ENCODE data around the gene VTI1A.

VTI1A gene

GRCh38 chr10:112785089-112785488, 338.1 kb downstream of the VTI1A start:
- DNase-seq (ENCODE audit: low read depth) = no peak

GRCh38 chr10:112789248-112789647, 342.2 kb downstream of the VTI1A start:
- no peak for DNase-seq (ENCODE audit: low read depth)

- DNase-seq (ENCODE audit: low read depth) = no peak
Observed at GRCh38 chr10:112790030-112790429, 343.0 kb downstream of the VTI1A start.

GRCh38 chr10:112790921-112791320, 343.9 kb downstream of the VTI1A start:
- DNase-seq (ENCODE audit: low read depth) = no peak

GRCh38 chr10:112791447-112791846, 344.4 kb downstream of the VTI1A start:
- no peak for DNase-seq (ENCODE audit: low read depth)

GRCh38 chr10:112792487-112793201, 345.6 kb downstream of the VTI1A start:
- no peak for DNase-seq (ENCODE audit: low read depth)

- DNase-seq (ENCODE audit: low read depth) = no peak
Observed at GRCh38 chr10:112793202-112793921, 346.3 kb downstream of the VTI1A start.

- no peak for DNase-seq (ENCODE audit: low read depth)
Observed at GRCh38 chr10:112794201-112794600, 347.2 kb downstream of the VTI1A start.

GRCh38 chr10:112795067-112795466, 348.1 kb downstream of the VTI1A start:
- no peak for DNase-seq (ENCODE audit: low read depth)

GRCh38 chr10:112797197-112797596, 350.2 kb downstream of the VTI1A start:
- no peak for DNase-seq (ENCODE audit: low read depth)

GRCh38 chr10:112797855-112798254, 350.8 kb downstream of the VTI1A start:
- DNase-seq (ENCODE audit: low read depth) = no peak

GRCh38 chr10:112799038-112799437, 352.0 kb downstream of the VTI1A start:
- DNase-seq (ENCODE audit: low read depth) = no peak

- no peak for DNase-seq (ENCODE audit: low read depth)
Observed at GRCh38 chr10:112799726-112800510, 352.9 kb downstream of the VTI1A start.

- no peak for DNase-seq (ENCODE audit: low read depth)
Observed at GRCh38 chr10:112801004-112801403, 354.0 kb downstream of the VTI1A start.

GRCh38 chr10:112801748-112802147, 354.7 kb downstream of the VTI1A start:
- no peak for DNase-seq (ENCODE audit: low read depth)

GRCh38 chr10:112802411-112803022, 355.5 kb downstream of the VTI1A start:
- no peak for DNase-seq (ENCODE audit: low read depth)

GRCh38 chr10:112803961-112804401, 357.0 kb downstream of the VTI1A start:
- DNase-seq (ENCODE audit: low read depth) = no peak

- DNase-seq (ENCODE audit: low read depth) = no peak
Observed at GRCh38 chr10:112805254-112805590, 358.2 kb downstream of the VTI1A start.

GRCh38 chr10:112805701-112806100, 358.7 kb downstream of the VTI1A start:
- DNase-seq (ENCODE audit: low read depth) = no peak

- DNase-seq (ENCODE audit: low read depth) = no peak
Observed at GRCh38 chr10:112807013-112807412, 360.0 kb downstream of the VTI1A start.

GRCh38 chr10:112809736-112810135, 362.7 kb downstream of the VTI1A start:
- no peak for DNase-seq (ENCODE audit: low read depth)

GRCh38 chr10:112810711-112811151, 363.7 kb downstream of the VTI1A start:
- DNase-seq (ENCODE audit: low read depth) = no peak
